Astrocyte (in vitro differentiated cells and primary cell): ENCODE results near the gene MXRA8. TPM values are rescaled to one million over a fixed set of nuclear protein-coding genes. Genes with fewer than 3 reads are reported as not detected.
"Not testable (repeated sequence)": the region's sequence is repeated elsewhere in the genome, so short reads cannot be mapped to it uniquely, and the experiment has no call there.

ENCODE experiments used
- DNase-seq: peaks from one replicate; pipeline ENCODE4 v3.0.0-alpha.2; 2010; ENCODE audit warnings: low read depth
- FAIRE-seq: peaks from 2 replicates; lab custom pipeline; 2011; peaks lifted over from hg19 to GRCh38; lab: Jason Lieb, UNC
- H2AFZ ChIP-seq: 2 replicates; pipeline ENCODE4 v1.6.0; 2012; ENCODE audit warnings: low read depth, low read length, inconsistent platforms
- H3K27ac ChIP-seq: 2 replicates; pipeline ENCODE4 v1.5.1; 2011; ENCODE audit warnings: low read depth, low read length, inconsistent platforms
- H3K27me3 ChIP-seq: 2 replicates; pipeline ENCODE4 v1.6.0; 2011; ENCODE audit warnings: low read length, inconsistent platforms; ENCODE audit not compliant: insufficient read depth
- H3K36me3 ChIP-seq: 2 replicates; pipeline ENCODE4 v1.5.1; 2011; ENCODE audit warnings: low read length, inconsistent platforms; ENCODE audit not compliant: insufficient read depth
- H3K4me1 ChIP-seq: 2 replicates; pipeline ENCODE4 v1.5.1; 2011; ENCODE audit warnings: low read length, inconsistent platforms; ENCODE audit not compliant: insufficient read depth
- H3K4me2 ChIP-seq: 2 replicates; pipeline ENCODE4 v1.6.0; 2012; ENCODE audit warnings: low read length, inconsistent platforms
- H3K4me3 ChIP-seq: 2 replicates; pipeline ENCODE4 v1.5.1; 2011; ENCODE audit warnings: low read depth, mild to moderate bottlenecking, low read length, inconsistent platforms; ENCODE audit not compliant: insufficient read depth
- H3K79me2 ChIP-seq: 2 replicates; pipeline ENCODE4 v1.6.0; 2012; ENCODE audit warnings: mild to moderate bottlenecking, low read length, inconsistent platforms; ENCODE audit not compliant: insufficient read depth
- H3K9ac ChIP-seq: 2 replicates; pipeline ENCODE4 v1.6.0; 2012; ENCODE audit warnings: mild to moderate bottlenecking, low read length, inconsistent platforms
- H3K9me3 ChIP-seq: 2 replicates; pipeline ENCODE4 v1.5.1; 2012; ENCODE audit warnings: low read depth, mild to moderate bottlenecking, low read length, inconsistent platforms; ENCODE audit not compliant: insufficient read depth
- H4K20me1 ChIP-seq: 2 replicates; pipeline ENCODE4 v1.6.0; 2012; ENCODE audit warnings: low read length, inconsistent platforms; ENCODE audit not compliant: insufficient read depth
- H3K27ac Mint-ChIP-seq: one replicate; pipeline ENCODE4 v1.8.0; 2021; ENCODE audit warnings: mild to moderate bottlenecking, mixed read lengths; ENCODE audit not compliant: unreplicated experiment
- H3K27me3 Mint-ChIP-seq: one replicate; pipeline ENCODE4 v1.8.0; 2021; ENCODE audit warnings: low read depth, mixed read lengths; ENCODE audit not compliant: unreplicated experiment
- H3K36me3 Mint-ChIP-seq: one replicate; pipeline ENCODE4 v1.8.0; 2021; ENCODE audit warnings: low read depth, mixed read lengths; ENCODE audit not compliant: unreplicated experiment
- H3K4me1 Mint-ChIP-seq: one replicate; pipeline ENCODE4 v1.8.0; 2021; ENCODE audit warnings: low read depth, mixed read lengths; ENCODE audit not compliant: unreplicated experiment
- H3K4me3 Mint-ChIP-seq: one replicate; pipeline ENCODE4 v1.8.0; 2021; ENCODE audit warnings: mild to moderate bottlenecking, moderate library complexity, mixed read lengths; ENCODE audit not compliant: unreplicated experiment
- H3K9me3 Mint-ChIP-seq: one replicate; pipeline ENCODE4 v1.8.0; 2021; ENCODE audit warnings: mild to moderate bottlenecking, mixed read lengths; ENCODE audit not compliant: unreplicated experiment
- EZH2 ChIP-seq: IDR thresholded peaks from 2 replicates; pipeline ENCODE4 v1.6.1; 2012; ENCODE audit warnings: mild to moderate bottlenecking, low read length, inconsistent platforms; ENCODE audit not compliant: insufficient read depth
- total RNA-seq: library from RNA; stranded (reverse); gene quantifications from 2 replicates; pipeline ENCODE4 v1.2.1, GENCODE V29; 2021
- TF ChIP-seq, protein P1 (sequence below): IDR thresholded peaks from 2 replicates; pipeline ENCODE4 v1.5.1; 2011; ENCODE audit warnings: low read depth, mild to moderate bottlenecking, inconsistent platforms, low read length, moderate library complexity; ENCODE audit not compliant: insufficient read depth

MXRA8 gene
- total RNA-seq, 1 donor from 2014 or later = 112 TPM

DNA sequence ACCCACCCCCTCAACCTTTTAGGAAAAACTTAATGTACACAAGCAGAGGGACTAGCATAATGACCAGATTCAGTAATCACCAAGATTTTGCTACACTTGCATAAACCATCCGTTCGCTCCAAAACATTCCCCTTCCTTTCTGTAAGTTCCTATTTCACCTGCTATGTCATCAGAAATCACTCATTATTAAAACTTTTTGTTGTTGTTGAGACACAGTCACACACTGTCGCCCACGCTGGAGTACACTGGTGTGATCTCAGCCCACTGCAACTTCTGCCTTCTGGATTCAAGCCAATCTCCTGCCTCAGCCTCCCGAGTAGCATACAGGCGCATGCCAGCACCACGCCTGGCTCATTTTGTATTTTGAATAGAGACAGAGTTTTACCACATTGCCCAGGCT is 45.3 kb upstream of the MXRA8 start:
- Histone ChIP-seq H2AFZ (no peak overlapping the region), H3K4me2 (no peak overlapping the region), H3K79me2 (peaks cover 87% of the 10 kb centered on the region), H3K9ac (no peak overlapping the region), H3K36me3 (peaks cover 22% of the 10 kb centered on the region), H3K4me1 (peaks cover 35% of the 10 kb centered on the region), H3K9me3 (no peaks in the 10 kb centered on the region), H4K20me1 (peaks cover 29% of the 10 kb centered on the region), H3K27ac (no peak overlapping the region), H3K27me3 (no peaks in the 10 kb centered on the region), H3K4me3 (no peak overlapping the region)
- H3K36me3 Mint-ChIP-seq = peaks cover 14% of the 10 kb centered on the region
- no peaks in the 10 kb centered on the region for H3K9me3 Mint-ChIP-seq
- no peaks in the 10 kb centered on the region for H3K27me3 Mint-ChIP-seq
- peak overlapping the region; percentile 74 for H3K27ac Mint-ChIP-seq
- no peak for DNase-seq
- H3K4me1 Mint-ChIP-seq = peaks cover 37% of the 10 kb centered on the region
- TF ChIP-seq, protein P1, sequence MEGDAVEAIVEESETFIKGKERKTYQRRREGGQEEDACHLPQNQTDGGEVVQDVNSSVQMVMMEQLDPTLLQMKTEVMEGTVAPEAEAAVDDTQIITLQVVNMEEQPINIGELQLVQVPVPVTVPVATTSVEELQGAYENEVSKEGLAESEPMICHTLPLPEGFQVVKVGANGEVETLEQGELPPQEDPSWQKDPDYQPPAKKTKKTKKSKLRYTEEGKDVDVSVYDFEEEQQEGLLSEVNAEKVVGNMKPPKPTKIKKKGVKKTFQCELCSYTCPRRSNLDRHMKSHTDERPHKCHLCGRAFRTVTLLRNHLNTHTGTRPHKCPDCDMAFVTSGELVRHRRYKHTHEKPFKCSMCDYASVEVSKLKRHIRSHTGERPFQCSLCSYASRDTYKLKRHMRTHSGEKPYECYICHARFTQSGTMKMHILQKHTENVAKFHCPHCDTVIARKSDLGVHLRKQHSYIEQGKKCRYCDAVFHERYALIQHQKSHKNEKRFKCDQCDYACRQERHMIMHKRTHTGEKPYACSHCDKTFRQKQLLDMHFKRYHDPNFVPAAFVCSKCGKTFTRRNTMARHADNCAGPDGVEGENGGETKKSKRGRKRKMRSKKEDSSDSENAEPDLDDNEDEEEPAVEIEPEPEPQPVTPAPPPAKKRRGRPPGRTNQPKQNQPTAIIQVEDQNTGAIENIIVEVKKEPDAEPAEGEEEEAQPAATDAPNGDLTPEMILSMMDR = no peak
- TF ChIP-seq EZH2 = no peak
- no peak for FAIRE-seq
- peak overlapping the region; percentile 16 for H3K4me3 Mint-ChIP-seq

DNA sequence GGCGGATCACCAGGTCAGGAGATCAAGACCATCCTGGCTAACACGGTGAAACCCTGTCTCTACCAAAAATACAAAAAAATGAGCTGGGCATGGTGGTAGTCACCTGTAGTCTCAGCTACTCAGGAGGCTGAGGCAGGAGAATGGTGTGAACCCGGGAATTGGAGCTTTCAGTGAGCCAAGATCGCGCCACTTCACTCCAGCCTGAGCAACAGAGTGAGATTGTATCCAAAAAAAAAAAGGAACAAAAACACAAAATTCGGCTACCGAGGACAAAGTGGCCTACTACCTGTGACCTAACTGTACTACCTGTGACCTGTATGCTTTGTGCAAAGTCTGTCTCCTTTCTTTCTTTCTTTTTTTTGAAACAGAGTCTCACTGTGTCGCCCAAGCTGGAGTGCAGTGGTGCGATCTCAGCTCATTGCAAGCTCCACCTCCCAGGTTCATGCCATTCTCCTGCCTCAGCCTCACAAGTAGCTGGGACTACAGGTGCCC is 44.6 kb upstream of the MXRA8 start:
- not testable (repeated sequence) for H3K27me3 Mint-ChIP-seq, H3K9me3 Mint-ChIP-seq, H3K9me3 ChIP-seq, FAIRE-seq, H3K27me3 ChIP-seq, H3K4me2 ChIP-seq, H3K4me3 ChIP-seq, DNase-seq, H3K9ac ChIP-seq, H2AFZ ChIP-seq
- Histone ChIP-seq H3K4me1 (peaks cover 33% of the 10 kb centered on the region), H3K36me3 (peaks cover 22% of the 10 kb centered on the region), H4K20me1 (peaks cover 31% of the 10 kb centered on the region), H3K79me2 (peaks cover 87% of the 10 kb centered on the region), H3K27ac (peak overlapping the region; percentile 3)
- peak overlapping the region; percentile 92 for H3K4me3 Mint-ChIP-seq
- H3K27ac Mint-ChIP-seq = peak overlapping the region; percentile 74
- H3K36me3 Mint-ChIP-seq = peaks cover 19% of the 10 kb centered on the region
- H3K4me1 Mint-ChIP-seq = peaks cover 33% of the 10 kb centered on the region

DNA sequence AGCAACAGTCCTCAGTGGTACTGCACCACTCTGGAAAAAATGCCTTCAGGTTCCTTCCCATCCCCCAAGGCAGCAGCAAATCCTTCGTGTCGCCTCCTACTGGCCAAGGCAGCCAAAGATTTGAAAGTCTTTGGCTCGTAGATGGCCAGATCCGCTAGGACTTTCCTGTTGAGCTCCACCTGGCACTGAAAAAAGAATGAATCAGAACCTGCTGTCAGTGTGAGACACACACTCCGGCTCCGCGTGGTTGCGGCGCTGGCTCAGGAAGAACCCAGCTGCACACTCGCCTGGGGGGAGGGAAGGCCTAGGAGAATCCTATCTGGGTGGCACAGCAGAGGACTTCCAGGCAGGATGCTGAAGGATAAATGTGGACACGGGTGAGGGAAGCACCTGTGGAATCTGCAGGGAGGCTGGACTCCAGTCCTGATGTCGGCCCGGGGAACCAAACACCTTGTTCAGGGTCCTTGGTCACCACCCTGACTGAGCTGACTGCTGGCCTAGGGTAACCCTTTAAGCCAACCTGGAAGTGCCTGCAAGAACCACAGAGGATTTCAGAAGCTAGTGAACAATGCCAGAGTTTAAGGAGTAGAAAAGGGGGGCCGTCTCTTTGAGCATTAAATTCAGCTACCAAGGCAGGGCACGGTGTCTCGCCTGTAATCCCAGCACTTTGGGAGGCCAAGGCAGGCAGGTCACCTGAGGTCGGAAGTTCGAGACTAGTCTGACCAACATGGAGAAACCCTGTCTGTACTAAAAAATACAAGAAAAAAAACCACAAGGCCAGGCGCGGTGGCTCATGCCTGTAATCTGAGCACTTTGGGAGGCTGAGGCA is 43.9 kb upstream of the MXRA8 start:
- Histone ChIP-seq H3K79me2 (peaks cover 87% of the 10 kb centered on the region), H3K36me3 (peaks cover 28% of the 10 kb centered on the region), H3K27ac (peak overlapping the region; percentile 3), H3K9ac (no peak overlapping the region), H4K20me1 (peaks cover 37% of the 10 kb centered on the region), H3K27me3 (no peaks in the 10 kb centered on the region), H3K4me1 (peaks cover 38% of the 10 kb centered on the region), H3K4me3 (no peak overlapping the region), H3K4me2 (peak overlapping the region; percentile 98), H3K9me3 (no peaks in the 10 kb centered on the region), H2AFZ (no peak overlapping the region)
- peaks cover 38% of the 10 kb centered on the region for H3K4me1 Mint-ChIP-seq
- TF ChIP-seq, protein P1 = peak; percentile 80
- TF ChIP-seq EZH2 = no peak
- peaks cover 22% of the 10 kb centered on the region for H3K36me3 Mint-ChIP-seq
- FAIRE-seq (no peak), DNase-seq (peak; percentile 60)
- peak overlapping the region; percentile 73 for H3K27ac Mint-ChIP-seq
- no peaks in the 10 kb centered on the region for H3K27me3 Mint-ChIP-seq
- peak overlapping the region; percentile 92 for H3K4me3 Mint-ChIP-seq
- H3K9me3 Mint-ChIP-seq = no peaks in the 10 kb centered on the region
